ENCODE measurements around the gene SPDL1.
A peak's percentile ranks its signal among the peaks of the same experiment; 100 is the strongest.

SPDL1 gene, protein sequence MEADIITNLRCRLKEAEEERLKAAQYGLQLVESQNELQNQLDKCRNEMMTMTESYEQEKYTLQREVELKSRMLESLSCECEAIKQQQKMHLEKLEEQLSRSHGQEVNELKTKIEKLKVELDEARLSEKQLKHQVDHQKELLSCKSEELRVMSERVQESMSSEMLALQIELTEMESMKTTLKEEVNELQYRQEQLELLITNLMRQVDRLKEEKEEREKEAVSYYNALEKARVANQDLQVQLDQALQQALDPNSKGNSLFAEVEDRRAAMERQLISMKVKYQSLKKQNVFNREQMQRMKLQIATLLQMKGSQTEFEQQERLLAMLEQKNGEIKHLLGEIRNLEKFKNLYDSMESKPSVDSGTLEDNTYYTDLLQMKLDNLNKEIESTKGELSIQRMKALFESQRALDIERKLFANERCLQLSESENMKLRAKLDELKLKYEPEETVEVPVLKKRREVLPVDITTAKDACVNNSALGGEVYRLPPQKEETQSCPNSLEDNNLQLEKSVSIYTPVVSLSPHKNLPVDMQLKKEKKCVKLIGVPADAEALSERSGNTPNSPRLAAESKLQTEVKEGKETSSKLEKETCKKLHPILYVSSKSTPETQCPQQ

DNA sequence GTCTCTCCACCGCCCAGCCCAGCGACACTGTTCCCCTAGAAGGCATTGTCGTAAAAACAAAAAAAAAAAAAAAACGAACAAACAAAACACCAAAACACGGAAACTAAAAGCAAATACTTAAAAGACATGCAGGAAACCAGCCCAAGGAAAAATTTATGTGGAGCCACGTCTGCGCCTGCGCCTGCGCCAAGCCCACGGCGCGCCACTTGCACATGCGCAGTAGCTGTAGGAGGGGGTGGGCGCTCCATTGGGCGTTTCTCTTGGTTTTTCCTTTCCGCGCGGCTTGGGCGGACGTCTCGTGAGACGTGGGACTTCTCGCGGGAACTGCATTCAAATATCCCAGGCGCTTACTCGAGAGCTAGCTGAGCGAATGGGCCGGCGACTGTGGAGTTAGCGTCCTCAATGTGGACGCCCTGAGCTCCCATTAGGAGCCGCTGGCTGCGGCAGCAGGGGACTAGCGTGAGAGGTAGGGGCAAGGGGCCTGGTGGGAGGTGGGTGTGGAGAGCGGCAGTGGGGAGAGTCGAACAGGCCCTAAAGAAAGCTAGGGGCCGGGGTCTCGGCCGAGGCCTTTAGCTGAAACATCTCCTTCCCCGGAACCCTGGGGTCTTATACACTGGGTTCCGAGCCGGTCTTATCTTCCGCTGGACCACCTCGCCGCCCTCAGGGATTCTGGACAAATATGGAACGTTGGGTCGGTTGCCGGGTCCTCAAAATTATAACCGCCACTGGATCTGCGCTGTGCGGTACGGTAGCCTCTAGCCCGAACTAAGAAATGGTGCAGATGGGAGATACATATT lies at the start of gene SPDL1:
TSS of gene SPDL1 (plus strand) at position 350 of the 797 bp plus-strand sequence. CDS start 4,644 bp downstream, outside the sequence.
- DNase-seq, result peak; percentile 95 to 97

DNA sequence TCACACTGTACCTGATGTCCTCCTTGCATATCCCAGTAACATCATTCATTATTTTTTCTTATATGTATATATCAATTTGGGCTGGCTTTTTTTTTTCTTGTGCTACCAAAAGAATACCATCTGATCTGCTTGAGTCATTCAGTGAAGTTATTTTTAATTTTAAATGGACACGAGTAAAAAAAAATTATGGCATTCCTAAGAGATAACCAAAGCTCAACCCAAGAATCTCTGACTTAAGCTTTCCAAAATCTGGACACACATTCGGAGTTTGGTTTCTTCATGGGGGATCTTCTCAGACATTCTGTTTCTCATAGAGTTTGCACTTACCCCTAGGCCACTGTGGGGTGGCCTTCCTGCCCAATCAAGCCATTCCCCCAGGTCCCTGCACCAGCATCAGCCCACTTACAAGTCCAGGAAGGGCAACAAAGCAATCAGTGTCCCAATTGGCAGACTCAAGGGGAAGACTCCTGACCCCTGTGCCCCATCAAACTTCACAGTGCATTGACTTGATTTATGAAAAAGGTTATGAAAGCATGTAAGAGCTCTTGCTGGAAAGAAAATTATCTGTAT lies 49.2 kb upstream of the SPDL1 start:
- no peak for DNase-seq

DNA sequence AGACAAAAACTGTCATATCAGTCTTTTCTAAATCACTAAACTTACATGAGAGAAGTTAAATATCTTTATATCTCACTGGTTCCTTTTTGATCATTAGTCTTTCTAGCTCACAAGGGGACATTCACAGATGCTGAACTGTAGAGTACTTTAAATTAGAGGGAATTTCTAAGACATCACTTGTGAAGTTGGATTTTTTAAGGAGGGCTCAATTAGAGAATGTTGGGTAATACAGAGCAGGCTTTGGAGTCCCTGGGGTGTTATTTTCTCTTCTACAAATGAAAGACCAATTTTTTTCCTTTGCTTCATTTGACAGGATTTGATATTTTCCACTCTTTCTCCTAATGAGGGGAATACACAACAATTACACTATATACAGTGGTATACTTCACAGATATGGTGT lies 48.6 kb upstream of the SPDL1 start:
- no peak for DNase-seq

DNA sequence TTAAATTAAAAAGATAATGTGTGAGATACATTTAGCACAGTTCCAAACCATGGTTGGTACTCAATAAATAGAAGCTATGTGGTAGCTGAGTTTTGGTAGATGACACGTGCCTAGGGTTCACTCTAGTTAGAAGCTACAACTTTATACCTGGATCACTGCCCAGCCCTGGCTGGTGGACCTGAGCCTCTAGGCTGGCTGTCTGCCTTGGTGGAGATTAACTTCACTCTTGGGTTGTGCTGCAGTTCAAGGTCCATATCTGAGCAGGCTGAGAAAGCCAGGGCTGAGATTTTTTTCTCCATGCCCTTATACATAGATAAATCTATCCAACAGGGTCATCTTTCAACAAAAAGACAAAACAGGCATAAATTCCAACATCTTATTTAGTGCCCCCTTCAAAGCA lies 44.6 kb upstream of the SPDL1 start:
- no peak for DNase-seq

DNA sequence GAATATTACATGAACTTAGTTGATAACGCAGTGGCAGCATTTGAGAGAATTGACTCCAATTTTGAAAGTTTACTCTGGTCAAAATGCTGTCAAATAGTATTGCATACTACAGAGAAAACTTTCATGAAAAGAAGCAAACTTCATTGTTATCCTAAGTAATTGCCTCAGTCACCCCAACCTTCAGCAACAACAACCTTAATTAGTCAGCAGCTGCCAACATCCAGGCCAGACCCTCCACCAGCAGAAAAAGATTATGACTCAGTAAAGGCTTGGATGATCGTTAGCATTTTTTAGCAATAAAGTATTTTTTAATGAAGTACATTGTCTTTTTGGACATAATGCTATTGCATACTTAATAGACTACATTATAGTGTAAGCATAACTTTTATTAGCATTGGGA lies 40.8 kb upstream of the SPDL1 start:
- no peak for DNase-seq

DNA sequence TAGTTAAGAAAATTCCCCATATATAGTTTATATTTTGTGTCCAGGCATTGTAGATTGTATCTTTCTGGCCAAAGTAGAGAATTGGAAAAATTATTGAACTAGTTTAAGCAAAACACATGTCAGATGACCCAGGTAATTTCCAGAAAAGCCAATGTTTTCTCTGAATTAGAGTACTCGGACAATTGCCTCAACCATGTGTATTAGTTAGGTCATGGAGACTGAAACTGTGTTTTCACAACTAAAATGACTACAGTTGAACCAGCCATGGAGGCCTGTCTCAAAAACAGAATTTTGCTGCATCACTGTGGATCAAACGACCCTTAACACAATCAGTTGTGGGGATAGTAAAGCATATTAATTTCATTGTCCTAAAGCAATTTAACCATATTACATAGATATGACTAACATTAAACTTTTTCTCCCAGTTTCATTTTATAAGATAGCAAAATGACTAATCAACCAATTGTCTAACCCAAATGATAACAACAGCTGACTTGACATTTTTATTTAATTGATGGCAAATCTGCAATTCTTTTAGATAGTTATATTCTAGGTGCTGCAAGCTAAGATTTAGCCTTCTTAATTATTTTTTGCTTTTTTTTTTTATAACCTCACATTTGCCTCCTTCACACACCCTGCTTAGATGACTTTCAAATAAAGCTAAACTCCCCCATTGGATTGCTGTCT lies 39.2 kb upstream of the SPDL1 start:
- DNase-seq, result no peak

DNA sequence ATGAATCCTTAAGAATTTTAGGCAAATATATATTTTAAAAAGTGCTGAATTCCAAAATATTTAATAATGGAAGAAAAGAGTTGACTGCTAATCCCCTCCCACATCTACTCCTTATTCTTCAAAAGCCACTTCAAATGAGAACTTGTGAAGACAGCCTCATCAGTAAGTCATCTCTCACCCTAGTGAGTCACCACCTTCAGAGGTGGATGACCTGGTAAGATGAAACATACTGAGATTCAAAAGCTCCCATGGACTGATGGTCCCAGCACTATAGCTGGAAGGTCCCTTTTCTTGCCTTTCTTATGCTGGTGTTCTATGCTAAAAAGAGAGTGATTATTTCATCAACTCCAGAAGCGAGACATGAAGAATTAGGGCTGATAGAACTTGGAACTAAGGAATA lies 37.8 kb upstream of the SPDL1 start:
- DNase-seq, result no peak

DNA sequence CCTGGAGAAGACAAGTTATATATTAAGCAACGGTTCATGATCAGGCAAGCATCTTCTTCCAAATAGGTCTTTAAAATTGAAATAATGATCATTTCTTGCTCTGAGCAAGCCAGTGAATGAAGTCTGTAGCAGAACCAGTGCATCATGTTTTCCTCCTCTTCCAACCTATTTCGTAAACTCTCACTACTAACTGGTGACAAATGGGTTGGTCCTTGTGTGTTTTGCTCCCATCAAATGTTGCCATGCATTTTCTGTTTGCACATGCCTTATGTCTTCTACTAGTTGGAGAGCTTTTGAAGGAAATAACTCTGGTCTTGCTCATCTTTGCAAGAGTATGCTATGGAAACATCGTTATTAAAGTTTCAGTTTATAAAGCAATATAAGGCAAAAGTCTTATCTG lies 37.2 kb upstream of the SPDL1 start:
- no peak for DNase-seq

DNA sequence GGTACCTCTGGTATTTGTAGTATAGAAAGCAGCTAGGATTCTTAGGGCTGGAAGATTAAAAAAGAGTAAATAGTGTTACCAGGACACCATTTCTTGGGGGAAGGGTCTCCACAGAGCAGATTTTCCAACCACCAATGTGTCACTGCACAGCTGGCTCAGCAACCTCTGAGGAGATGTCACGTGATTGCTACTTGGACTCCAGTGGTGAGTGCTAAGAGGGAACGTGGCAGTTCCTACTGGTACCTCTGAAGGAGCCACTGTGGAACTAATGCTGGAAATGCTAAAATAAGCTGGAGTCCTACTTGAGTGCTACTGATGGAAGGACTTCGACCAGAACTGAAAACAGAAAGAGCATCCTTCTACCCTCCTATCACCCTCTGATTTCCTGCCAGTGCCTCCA lies 36.1 kb upstream of the SPDL1 start:
- no peak for DNase-seq

DNA sequence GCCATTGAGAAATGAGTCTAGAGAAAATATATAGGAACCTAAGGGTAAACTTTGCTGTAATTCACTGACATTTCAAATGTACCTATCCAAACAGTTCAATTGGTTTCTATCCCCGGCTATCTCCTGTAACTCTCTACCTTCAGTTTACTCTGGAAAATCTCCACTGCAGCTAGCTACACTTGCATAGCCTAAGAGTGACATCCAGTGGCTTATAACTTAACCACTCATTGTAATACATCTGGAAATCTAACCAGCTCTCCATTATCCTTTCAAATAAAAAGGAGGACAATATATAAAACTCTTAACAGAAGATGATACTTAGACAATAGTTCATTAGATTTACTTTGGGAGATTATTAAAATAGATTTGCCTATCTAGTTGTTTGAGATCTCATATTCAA lies 35.3 kb upstream of the SPDL1 start:
- DNase-seq, result no peak

DNA sequence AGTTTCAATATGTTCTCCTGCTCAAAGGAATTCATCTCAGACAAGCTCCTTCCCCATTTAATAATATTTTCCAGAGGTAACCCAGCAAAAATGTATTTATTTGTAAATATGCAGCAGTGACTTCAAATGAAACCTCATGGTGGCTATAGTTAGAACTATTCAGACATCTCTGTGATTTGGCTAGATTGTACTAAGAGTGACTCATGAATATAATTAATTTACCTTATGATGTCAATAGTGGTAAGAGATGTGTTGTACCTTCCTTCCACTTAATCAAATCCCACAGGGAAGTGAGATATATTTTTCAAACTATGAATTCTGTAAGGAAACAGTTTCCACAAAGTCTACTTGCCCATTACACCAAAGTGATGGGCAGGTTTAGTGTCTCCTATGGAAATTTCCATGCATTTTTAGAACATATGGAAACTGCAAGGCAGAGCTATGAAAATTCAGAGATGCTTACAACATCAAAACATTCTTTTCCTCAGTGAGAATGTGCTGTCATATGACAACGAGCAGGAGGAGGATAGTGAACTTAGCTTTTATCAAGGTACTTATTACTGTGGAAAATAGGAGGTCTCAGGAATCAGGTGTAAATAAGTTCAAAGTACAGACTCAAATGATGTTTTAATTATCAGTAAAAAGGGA lies 34.0 kb upstream of the SPDL1 start:
- DNase-seq, result no peak

DNA sequence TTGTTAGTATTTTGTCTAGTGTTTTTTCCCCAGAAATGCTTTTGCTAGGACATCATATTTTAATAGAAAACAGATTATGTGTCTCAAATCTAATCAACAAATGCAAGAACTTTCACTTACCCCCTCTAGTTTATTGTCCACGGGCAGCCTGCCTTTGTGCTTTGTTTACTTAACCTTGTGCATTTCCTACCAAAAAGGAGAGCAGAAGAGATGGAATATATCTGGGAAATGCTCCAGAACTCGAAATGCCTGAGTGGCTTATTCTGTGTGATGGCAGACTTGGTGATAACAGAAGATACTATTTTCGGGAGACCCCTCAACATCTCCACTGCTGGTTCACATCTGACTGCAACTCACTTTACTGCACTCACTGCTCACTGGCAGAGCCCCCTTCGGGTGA lies 33.3 kb upstream of the SPDL1 start:
- DNase-seq, result no peak

DNA sequence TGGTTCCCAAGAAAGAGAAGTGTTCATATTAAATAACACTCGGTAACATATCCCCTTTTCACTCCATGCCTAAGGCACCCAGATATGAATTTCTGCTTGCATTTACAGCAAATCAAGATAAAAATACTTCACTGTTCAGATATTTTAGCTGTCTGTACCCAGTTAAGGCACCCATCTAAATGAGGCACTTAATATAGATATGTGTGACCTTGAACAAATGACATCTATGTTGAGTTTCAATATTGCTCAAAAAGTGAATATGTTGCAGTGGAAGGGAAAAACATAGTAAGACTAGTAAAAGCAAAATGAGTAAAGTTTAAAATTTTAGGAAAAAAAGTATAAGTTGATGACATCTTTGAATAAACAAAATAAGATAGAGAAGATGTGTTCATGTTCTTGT lies 32.4 kb upstream of the SPDL1 start:
- no peak for DNase-seq

DNA sequence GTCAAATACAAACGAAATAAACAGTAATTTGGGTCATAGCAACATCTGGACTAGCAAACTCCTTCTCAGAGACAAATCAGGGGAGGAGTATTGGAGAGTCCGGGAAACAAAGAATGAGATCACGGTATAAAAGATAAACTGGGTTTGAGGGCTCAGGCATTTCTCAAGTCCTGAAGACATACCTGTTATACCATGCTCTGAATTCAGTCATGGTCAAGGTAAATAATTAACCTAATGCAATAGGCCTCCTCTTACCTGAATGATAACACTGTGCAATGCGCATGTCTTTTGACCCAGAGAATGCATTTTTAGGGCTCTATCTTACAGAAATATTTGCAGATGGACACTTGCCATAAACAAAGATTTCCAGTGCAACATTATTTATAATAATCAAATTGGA lies 31.9 kb upstream of the SPDL1 start:
- DNase-seq, result no peak

DNA sequence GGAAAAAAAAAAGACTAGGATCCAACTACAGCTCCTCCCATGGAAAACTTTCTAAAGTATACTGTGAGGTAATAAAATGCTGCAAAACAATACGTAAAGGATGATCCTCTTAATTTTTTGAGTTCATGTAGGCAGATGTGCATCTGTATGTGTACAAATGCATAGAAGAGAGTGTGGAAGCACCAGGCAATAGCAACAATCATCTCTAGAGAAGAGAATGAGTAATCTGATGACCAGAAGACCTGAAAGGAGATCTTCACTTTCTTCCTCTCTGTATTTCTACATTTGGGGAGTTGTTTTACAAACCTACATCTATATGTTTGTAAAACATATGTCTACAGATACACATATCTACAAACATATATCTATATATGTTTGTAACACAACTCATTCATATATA lies 29.3 kb upstream of the SPDL1 start:
- no peak for DNase-seq

DNA sequence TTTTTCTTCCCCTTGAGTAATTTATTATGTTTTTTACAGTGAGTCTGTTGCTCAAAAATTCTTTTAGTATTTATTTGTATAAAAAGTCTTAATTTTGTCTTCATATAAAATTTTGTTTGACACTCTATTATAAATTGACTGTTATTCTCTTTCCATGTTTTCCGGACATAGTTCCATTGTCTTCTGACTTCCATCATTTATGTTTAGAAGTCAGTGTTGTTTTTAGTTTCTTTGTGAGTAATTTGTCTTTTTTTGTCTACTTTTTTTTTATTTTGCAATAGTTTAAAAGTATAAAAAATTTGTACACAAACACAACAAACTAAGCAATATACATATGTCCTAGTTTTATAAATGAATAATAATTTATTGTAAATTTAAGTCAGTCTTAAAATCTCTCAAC lies 25.7 kb upstream of the SPDL1 start:
- no peak for DNase-seq

DNA sequence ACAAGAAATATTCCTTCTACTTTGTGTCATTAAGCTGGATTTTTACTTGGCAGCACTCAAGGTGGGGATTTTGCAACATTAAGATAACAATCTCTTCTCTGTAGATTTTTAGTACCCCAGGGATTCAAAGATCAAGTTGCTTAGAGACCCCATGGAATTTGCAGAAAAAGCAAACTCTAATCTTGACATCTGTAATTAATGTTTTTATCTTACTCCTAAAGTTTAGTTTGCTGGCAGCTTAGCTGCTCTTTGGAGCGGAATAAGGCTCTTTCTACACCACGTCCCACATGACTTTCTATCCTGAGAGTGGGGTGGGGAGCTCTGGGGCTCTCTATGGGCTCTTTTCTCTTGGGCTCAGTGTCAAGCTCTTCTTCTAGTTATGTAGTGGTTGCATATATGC lies 21.7 kb upstream of the SPDL1 start:
- no peak for DNase-seq

DNA sequence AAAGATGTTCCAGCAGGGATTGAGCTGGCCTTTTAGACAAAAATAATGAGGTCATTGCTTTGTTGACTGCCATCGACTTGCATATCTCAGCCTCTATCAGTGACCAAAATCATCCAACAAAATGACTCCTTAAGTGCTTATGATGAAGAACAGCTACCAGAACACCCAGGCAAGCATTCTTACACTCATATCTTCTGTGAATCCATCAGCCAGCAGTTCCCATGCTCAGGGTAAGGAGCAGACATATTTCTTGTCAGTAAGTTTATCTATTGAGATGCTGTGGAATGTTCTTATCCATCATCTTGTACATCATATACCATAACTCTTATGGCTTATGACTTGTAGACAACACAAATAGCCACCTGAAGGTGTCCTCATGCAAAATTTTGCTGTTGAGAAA lies 20.2 kb upstream of the SPDL1 start:
- DNase-seq, result no peak

DNA sequence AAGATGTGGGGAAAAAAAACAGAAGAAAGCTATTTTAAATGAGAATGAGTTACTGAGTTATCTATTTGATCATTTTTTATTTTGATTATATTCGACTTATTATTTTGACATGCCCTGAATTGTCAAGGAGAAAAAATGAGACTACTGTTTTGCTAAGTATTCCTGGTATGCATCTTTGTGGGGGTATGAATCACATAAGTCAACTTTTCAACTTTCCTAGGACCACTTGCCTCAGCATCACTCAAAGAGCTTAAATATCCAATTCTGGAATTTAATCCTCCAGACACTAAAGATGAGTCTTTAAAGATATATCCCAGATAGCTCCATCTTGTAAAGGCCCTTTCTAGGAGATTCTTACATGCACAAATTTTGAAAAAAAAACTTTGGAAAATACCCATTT lies 17.4 kb upstream of the SPDL1 start:
- no peak for DNase-seq

DNA sequence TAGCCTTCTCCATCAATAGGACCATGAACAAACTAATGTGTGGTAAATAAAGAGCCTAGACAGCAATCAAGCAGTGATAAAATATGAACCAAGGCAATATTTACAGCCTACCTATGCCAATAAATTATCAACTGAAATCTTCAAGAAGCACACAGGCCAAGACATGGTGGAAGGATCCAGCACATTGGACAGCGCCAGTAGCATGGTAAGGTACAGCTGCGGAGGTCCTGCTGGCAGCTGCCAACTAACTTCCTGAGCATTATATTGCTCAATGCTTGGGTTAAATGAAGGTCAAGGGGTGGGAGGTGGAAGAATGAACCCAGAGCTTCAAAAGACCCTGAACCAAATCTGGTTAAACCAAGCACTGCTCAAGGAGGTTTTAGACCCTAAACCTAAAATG lies 16.5 kb upstream of the SPDL1 start:
- no peak for DNase-seq

DNA sequence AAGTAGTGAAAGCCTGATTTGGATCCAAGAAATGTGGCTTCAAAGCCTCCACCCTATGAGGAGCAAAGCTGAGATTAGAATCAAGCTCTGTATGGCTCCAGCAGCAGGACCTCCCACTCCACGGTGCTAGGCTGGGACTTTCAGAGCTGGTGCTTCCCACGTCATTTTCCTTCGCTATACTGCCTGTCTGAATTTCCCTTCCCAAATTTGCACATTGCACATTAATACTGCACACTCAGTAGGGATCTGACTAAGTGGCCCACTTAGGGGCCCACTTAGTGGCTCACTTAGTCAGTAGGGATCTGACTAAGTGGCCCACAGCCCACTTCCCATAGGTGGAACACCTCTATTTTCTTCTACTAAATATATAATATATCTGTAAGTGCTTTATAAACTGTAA lies 14.1 kb upstream of the SPDL1 start:
- DNase-seq, result no peak

DNA sequence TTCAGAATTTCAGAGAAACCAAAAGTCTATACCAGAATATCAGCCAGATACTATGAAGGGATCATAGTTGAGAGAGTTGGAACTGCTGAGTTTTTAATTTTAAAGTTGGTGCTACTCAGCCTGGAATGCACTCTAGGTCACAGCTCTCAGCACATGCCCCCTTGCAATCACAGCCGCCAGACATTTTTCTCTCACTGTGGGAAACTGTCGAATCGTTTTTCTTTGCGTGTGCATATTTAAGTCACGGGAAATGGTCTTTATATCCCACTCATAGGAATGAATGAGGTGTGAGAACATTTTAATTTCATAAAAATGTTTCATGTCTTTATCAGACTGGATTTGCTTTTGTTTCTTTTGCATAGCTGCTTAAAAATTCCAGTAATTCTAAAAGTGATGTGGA lies 12.2 kb upstream of the SPDL1 start:
- DNase-seq, result no peak
